ENCODE data around the gene EIF4G3.
"Not testable (repeated sequence)": the region's sequence is repeated elsewhere in the genome, so short reads cannot be mapped to it uniquely, and the experiment has no call there.

The EIF4G3 gene

DNA sequence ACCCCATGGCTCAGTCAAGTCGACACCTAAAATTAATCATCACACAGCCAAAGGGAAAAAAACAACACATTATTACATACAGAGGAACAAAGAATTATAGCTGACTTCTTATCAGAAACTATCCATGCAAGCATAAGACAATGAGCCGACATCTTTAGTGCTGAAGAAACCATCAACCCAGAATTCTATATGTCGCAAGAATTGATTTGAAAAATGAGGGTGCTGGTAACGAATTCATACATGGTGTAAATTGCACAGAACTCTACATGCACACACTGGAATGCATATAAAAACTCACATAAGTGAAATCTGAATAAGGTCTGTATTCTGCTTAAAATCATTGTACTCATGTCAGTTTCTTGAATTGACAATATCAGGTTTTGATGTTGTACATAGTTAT, 25.0 kb upstream of the EIF4G3 start:
- no peak for TF ChIP-seq EZH2phosphoT487 (conservative IDR thresholded peaks at IDR 0.05; ENCODE audit: low read length)
- TF ChIP-seq, protein P1, sequence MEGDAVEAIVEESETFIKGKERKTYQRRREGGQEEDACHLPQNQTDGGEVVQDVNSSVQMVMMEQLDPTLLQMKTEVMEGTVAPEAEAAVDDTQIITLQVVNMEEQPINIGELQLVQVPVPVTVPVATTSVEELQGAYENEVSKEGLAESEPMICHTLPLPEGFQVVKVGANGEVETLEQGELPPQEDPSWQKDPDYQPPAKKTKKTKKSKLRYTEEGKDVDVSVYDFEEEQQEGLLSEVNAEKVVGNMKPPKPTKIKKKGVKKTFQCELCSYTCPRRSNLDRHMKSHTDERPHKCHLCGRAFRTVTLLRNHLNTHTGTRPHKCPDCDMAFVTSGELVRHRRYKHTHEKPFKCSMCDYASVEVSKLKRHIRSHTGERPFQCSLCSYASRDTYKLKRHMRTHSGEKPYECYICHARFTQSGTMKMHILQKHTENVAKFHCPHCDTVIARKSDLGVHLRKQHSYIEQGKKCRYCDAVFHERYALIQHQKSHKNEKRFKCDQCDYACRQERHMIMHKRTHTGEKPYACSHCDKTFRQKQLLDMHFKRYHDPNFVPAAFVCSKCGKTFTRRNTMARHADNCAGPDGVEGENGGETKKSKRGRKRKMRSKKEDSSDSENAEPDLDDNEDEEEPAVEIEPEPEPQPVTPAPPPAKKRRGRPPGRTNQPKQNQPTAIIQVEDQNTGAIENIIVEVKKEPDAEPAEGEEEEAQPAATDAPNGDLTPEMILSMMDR (IDR thresholded peaks at IDR 0.05; ENCODE audit: insufficient read depth, low read length, poor library complexity, severe bottlenecking): no peak
- Histone ChIP-seq H3K27ac (ENCODE audit: low read depth, low read length) (no peak overlapping the region), H3K79me2 (ENCODE audit: insufficient read depth, low read length) (no peaks in the 10 kb centered on the region), H3K9me3 (ENCODE audit: insufficient read depth, low read length) (no peaks in the 10 kb centered on the region), H2AFZ (ENCODE audit: low read depth, low read length, severe bottlenecking) (no peak overlapping the region), H3K4me3 (ENCODE audit: insufficient read depth, low read length, poor library complexity, severe bottlenecking) (no peak overlapping the region), H3K4me2 (ENCODE audit: low read depth, low read length, poor library complexity, severe bottlenecking) (no peak overlapping the region), H3K27me3 (ENCODE audit: low read length) (no peaks in the 10 kb centered on the region), H3K9me2 (replicated peaks; ENCODE audit: insufficient read depth, low read length) (no peaks in the 10 kb centered on the region), H3K36me3 (ENCODE audit: low read length) (no peaks in the 10 kb centered on the region), H3F3A (ENCODE audit: insufficient read depth) (no peaks in the 10 kb centered on the region), H3K9ac (ENCODE audit: low read length) (no peak overlapping the region), H4K20me1 (ENCODE audit: low read depth, low read length) (no peaks in the 10 kb centered on the region)

DNA sequence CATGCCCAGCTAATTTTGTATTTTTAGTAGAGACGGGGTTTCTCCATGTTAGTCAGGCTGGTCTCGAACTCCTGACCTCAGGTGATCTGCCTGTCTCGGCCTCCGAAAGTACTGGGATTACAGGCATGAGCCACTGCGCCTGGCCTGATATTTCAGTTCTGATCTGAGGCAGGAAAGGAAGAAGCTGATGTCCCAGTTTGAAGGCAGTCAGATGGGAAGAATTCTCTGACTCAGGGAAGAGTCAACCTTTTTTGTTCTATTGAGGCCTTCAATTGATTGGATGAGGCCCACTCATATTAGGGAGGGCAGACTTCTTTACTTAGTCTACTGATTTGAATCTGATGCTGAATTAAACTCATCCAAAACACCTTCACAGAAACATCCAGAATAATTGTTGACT, 24.5 kb upstream of the EIF4G3 start:
- H3K9me3 ChIP-seq (ENCODE audit: insufficient read depth, low read length); H3K36me3 ChIP-seq (ENCODE audit: low read length); H3K27me3 ChIP-seq (ENCODE audit: low read length); H2AFZ ChIP-seq (ENCODE audit: low read depth, low read length, severe bottlenecking); H3K79me2 ChIP-seq (ENCODE audit: insufficient read depth, low read length); H3F3A ChIP-seq (ENCODE audit: insufficient read depth); H4K20me1 ChIP-seq (ENCODE audit: low read depth, low read length); H3K9ac ChIP-seq (ENCODE audit: low read length); H3K9me2 ChIP-seq (replicated peaks; ENCODE audit: insufficient read depth, low read length); H3K4me3 ChIP-seq (ENCODE audit: insufficient read depth, low read length, poor library complexity, severe bottlenecking); H3K4me2 ChIP-seq (ENCODE audit: low read depth, low read length, poor library complexity, severe bottlenecking); H3K27ac ChIP-seq (ENCODE audit: low read depth, low read length): not testable (repeated sequence)

DNA sequence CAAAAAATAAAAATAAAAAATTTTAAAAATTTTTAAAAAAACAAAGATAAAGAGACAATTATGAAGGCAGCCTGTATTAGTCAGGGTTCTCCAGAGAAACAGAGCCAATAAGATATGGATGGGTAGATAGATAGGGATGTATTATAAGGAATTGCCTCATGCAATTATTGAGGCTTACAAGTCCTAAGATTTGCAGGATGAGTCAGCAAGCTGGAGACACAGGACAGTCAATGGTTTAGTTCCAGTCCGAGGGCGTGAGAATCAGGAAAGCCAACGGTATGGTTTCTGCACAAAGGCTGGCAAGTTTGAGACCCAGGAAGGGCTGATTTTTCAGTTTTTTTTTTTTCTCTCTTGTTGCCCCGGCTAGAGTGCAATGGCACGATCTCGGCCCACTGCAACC, 24.1 kb upstream of the EIF4G3 start:
- Histone ChIP-seq H3K9ac (ENCODE audit: low read length) (no peak overlapping the region), H3K27me3 (ENCODE audit: low read length) (no peaks in the 10 kb centered on the region), H3K79me2 (ENCODE audit: insufficient read depth, low read length) (no peaks in the 10 kb centered on the region), H3K4me2 (ENCODE audit: low read depth, low read length, poor library complexity, severe bottlenecking) (no peak overlapping the region), H3F3A (ENCODE audit: insufficient read depth) (no peaks in the 10 kb centered on the region), H3K9me2 (replicated peaks; ENCODE audit: insufficient read depth, low read length) (no peaks in the 10 kb centered on the region), H3K36me3 (ENCODE audit: low read length) (no peaks in the 10 kb centered on the region), H3K4me3 (ENCODE audit: insufficient read depth, low read length, poor library complexity, severe bottlenecking) (no peak overlapping the region), H2AFZ (ENCODE audit: low read depth, low read length, severe bottlenecking) (no peak overlapping the region), H4K20me1 (ENCODE audit: low read depth, low read length) (no peaks in the 10 kb centered on the region), H3K9me3 (ENCODE audit: insufficient read depth, low read length) (no peaks in the 10 kb centered on the region), H3K27ac (ENCODE audit: low read depth, low read length) (no peak overlapping the region)
- TF ChIP-seq EZH2phosphoT487 (conservative IDR thresholded peaks at IDR 0.05; ENCODE audit: low read length): no peak
- TF ChIP-seq, protein P1 (IDR thresholded peaks at IDR 0.05; ENCODE audit: insufficient read depth, low read length, poor library complexity, severe bottlenecking): no peak

DNA sequence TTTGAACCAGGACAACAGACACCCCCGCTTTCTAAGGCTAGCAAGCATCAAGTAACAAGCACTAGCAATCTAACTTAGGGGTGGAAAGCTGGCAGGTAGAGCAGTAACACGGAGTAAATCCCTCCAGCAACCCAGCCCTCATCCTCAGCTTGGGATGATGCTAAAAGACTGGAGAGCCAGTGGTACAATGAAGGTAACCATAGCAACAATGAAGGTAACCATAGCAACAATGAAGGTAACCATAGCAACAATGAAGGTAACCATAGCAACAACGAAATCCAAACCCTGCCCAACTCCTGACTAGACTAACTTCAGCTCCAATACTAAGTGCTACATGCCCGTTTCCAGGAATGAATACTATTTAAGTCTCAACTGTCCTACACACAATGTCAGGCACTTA, 22.2 kb upstream of the EIF4G3 start:
- H3K36me3 ChIP-seq (ENCODE audit: low read length): no peaks in the 10 kb centered on the region
- H3K27ac ChIP-seq (ENCODE audit: low read depth, low read length): no peak overlapping the region
- H3K79me2 ChIP-seq (ENCODE audit: insufficient read depth, low read length): no peaks in the 10 kb centered on the region
- H3K4me3 ChIP-seq (ENCODE audit: insufficient read depth, low read length, poor library complexity, severe bottlenecking): no peak overlapping the region
- H3F3A ChIP-seq (ENCODE audit: insufficient read depth): no peaks in the 10 kb centered on the region
- no peak overlapping the region for H3K9ac ChIP-seq (ENCODE audit: low read length)
- TF ChIP-seq EZH2phosphoT487 (conservative IDR thresholded peaks at IDR 0.05; ENCODE audit: low read length): no peak
- TF ChIP-seq, protein P1 (IDR thresholded peaks at IDR 0.05; ENCODE audit: insufficient read depth, low read length, poor library complexity, severe bottlenecking): no peak
- H3K4me2 ChIP-seq (ENCODE audit: low read depth, low read length, poor library complexity, severe bottlenecking): no peak overlapping the region
- H2AFZ ChIP-seq (ENCODE audit: low read depth, low read length, severe bottlenecking): no peak overlapping the region
- no peaks in the 10 kb centered on the region for H3K27me3 ChIP-seq (ENCODE audit: low read length)
- H4K20me1 ChIP-seq (ENCODE audit: low read depth, low read length): no peaks in the 10 kb centered on the region
- H3K9me3 ChIP-seq (ENCODE audit: insufficient read depth, low read length): no peaks in the 10 kb centered on the region
- no peaks in the 10 kb centered on the region for H3K9me2 ChIP-seq (replicated peaks; ENCODE audit: insufficient read depth, low read length)
